NCI-H1105 (cell line): ENCODE measurements around the gene ADGRD1.

Experiments used
- DNase-seq: peaks from one replicate; lab custom pipeline; 2025; lab: John Stamatoyannopoulos, UW

ADGRD1 gene

GRCh38 chr12:131091976-131092691 lies 138.4 kb downstream of the ADGRD1 start:
- DNase-seq = no peak

GRCh38 chr12:131092901-131093603 lies 139.3 kb downstream of the ADGRD1 start:
- DNase-seq = no peak

DNA sequence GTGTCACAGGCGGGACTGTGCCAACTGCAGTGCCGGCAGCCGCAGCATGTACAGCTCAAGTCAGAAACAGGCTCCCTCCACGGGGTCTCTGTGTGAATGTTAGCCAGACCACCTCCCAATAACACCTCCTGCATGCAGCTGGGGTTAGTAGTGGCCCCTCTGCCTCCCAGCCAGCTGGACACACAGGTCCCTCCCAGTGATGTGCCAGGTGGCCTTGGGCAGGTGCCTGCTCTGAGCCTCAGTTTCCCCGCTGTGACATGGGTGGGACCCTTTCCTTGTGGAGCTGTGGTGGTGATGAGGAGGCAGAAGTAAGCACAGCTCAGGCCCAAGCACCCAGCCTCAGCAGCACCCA lies 139.9 kb downstream of the ADGRD1 start:
- no peak for DNase-seq

- no peak for DNase-seq
Observed at GRCh38 chr12:131093971-131094830, 140.5 kb downstream of the ADGRD1 start.

DNA sequence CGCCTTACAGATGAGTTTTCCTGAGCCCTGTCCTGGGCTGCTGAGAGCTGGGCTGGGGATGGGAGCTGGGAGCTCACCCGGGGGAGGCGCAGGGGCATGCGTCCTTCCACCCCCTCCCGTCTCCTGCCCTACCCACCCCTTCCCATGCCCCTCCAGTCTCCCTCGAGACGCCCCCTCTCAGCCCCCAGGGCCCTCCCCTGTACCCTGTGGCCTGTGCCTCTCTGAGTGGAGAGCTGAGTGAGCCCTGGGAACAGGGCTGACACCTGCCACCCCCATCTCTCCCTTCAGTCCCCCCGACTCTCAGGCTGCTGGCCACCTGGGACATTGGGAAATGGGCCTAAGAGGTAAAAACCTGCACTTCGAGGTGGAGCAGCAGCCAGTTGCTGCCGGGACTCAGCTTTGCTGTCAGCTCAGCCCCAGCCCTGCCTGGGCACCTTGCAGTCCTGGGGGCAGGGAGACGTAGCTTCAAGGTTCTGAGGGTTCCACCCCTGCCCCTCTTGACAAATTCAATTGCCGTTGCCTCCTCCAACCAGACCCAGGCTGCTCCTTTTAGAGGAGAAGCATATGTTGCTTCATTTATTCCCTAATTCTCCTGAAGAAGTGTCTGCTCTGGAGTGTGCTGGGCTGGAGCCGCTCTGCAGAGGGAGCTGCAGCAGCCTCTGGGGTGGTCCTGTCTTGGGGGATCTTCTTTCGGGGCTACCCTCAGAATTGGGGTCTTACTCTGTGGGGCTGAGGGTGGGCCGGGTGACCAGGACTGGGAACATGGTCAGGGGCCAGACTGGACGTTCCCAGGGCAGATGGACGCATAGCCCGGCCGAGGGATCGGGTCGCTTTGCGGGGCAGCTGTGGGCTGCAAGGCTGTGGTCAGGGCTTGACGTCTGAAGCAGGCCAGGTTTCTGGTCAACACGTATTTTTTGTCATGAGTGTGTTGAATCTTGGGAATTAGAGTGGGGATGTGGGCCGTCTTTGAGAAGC lies 141.4 kb downstream of the ADGRD1 start:
- no peak for DNase-seq

DNA sequence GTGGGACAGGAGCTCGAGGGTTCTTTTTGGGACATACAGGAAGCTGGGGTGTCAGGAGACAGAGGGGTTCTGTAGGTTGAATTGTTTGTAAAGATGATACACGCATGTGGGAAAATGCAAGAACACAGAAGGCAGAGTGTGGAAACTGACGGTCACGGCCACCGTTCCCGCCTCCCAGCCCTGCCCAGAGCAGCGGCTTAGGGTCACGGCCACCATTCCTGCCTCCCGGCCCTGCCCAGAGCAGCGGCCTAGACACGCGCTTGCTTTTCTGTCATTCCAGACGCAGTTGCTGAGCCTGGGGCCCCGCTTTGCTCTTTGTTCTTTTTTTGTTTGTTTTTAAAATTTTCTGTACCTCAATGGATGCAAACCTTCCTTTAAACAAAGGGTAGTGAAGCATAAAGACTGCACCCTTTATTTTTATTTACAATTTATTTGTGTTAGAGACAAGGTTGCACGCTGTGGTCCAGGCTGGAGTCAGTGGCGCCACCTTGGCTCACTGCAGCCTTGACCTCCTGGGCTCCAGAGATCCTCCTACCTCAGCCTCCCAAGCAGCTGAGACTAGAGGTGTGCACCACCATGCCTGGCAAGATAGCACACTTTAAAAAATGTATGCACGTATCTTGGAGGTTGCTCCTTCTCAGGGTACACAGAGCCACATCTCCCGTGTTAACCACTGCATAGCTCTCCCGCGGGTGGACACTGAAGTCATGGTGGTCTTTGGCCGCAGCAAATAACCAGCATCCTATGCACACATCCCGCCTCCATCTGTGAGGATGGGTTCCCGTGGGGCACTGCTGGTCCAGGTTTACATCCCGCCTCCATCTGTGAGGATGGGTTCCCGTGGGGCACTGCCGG lies 142.3 kb downstream of the ADGRD1 start:
- no peak for DNase-seq

- no peak for DNase-seq
Observed at GRCh38 chr12:131096681-131097181, 143.0 kb downstream of the ADGRD1 start.

- DNase-seq = peak; percentile 4
Observed at GRCh38 chr12:131097202-131098177, 143.8 kb downstream of the ADGRD1 start.

- no peak for DNase-seq
Observed at GRCh38 chr12:131098178-131098981, 144.7 kb downstream of the ADGRD1 start.

DNA sequence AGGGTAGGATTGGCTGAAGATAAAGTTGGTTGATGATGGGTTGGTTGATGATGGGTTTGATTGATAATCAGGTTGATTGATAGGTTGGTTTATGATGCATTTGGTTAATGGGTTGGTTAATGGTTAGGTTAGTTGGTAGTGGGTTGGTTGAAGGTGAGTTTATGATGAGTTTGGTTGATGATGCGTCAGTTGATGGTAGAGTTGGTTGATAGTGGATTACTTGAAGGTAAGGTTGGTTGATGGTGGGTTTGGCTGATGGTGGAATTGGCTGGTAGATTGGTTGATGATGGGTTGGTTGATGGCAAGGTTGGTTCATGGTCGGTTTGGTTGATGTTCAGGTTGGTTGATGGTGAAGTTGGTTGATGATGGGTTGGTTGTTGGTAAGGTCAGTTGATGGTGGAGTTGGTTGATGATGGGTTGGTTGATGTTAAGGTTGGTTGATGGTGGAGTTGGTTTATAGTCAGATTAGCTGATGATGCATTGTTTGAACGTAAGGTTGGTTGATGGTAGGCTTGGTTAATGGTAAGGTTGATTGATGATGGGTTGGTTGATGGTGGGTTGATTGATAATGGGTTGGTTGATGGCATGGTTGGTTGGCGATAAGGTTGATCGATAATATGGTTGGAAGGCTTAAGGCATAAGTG lies 146.4 kb downstream of the ADGRD1 start:
- DNase-seq = no peak

DNA sequence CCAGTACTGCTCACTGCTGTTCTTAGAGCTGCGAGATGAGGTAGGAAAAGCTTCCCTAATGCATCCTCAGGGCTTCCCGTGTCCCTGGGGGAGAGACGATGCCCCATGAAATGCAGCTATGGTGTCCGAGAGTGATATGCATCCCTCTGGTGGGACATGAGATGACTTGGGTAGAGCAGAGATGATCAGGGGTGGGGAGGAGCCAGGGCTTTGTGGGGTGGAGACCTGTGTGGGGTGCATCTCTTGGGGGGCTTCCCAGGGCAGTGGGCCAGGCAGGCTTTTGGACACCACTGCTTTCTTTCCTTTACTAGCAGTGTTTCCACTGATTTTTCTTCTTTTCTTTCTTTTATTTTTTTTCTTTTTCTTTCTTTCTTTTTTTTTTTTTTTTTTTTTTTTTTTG lies 147.3 kb downstream of the ADGRD1 start:
- DNase-seq = no peak

DNA sequence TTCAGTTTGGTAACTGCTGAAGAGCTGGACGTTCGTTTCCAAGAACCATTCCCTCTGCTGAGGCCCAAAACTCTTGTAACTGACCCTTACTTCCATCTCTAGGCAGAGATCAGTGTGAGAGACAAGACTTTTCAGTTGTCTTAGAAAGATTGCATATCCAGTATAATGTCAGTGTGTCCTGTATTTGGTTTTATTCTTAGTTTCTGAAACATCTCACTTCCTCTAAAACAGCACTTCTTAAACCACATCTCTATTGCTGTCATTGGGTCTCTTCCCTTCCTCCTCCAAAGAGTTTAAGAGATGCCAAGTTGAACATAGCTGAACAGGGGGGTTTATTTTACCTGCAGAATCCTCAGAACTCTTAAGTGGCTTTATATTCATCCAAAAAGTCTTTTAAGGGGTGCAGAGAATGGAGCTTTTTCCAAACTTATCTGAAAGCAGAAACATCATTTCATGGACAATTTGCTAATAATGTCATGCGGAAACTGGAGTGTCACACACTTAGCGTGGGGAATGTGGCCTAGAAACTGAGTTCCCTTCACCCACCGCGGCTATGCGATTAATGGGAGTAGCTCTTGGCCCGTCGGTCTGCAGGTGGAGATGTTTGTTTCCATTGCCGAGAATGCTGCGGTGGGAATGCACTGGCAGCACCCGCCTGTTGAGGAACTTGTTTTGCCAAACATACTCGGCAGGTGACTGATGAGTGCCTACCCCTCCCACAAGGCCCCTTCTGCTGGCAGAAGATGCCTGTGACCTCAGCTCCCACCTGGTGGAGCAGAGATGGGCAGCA lies 148.2 kb downstream of the ADGRD1 start:
- DNase-seq = no peak

DNA sequence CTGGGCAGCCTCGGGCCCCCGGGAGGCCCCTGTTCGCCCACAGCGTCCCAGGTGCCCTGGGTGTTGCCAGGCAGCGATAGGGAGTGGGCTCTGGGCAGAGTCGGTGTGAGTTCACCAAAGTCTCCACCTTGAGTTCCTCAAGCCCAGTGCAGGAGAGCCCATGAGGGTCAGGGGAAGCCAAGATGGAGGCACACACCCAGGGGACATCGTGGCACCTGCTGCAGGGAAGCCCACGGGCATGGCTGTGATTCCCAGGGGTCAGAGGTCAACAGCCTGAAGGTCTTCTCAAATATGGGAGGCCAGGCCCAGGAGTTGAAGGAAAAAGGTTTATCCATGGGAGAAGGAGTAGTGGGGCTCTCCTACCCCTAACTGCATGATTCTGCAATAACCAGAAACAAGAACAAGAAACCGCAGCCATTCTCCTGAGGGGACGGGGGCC lies 148.8 kb downstream of the ADGRD1 start:
- no peak for DNase-seq

GRCh38 chr12:131102991-131103668 lies 149.4 kb downstream of the ADGRD1 start:
- no peak for DNase-seq

DNA sequence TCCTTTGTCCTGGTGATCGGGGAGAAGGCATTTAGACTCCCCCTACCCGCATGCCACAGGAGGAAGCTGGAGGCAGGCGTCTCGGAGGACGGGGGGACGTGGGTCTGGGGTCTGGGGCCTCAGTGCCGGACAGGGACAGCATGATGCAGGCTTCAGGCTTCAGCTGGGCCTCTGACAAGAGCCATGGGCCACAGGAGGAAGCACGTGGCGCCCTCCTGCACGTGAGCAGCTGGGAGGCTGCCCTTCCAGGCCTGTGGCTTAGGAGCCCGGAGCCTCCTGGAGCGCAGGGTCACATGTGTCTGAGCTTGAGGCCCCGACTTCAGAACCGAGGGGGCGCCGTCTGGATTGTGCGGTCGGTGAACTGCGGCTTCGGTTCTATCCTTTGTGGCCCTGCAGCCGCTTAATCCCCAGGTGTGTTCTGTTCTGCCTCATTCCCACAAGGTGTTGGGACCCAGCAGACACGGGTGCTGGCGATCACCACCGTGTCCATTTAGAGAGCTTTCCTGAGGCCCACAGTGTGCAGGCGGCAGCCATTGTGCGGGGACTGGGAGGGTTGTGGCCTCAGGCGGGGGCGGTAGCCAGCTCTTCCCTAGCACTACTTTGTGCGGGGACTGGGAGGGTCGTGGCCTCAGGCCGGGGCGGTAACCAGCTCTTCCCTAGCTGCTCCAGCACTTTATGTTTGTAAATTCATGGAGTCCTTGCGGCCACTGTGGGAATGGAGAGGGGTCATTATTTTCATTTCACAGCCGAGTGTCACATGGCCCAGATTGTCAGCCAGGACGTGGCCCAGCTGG lies 150.2 kb downstream of the ADGRD1 start:
- DNase-seq = no peak
